ENCODE measurements around the gene SSR1. TPM values are rescaled to one million over a fixed set of nuclear protein-coding genes. Genes with fewer than 3 reads are reported as not detected.

The SSR1 gene
- total and polyA plus RNA-seq, 9 of the 15 experiments (the other 6 are each of a cell fraction or from before 2014, with no cell fraction given), result 87.7 to 220 (median 144) TPM

DNA sequence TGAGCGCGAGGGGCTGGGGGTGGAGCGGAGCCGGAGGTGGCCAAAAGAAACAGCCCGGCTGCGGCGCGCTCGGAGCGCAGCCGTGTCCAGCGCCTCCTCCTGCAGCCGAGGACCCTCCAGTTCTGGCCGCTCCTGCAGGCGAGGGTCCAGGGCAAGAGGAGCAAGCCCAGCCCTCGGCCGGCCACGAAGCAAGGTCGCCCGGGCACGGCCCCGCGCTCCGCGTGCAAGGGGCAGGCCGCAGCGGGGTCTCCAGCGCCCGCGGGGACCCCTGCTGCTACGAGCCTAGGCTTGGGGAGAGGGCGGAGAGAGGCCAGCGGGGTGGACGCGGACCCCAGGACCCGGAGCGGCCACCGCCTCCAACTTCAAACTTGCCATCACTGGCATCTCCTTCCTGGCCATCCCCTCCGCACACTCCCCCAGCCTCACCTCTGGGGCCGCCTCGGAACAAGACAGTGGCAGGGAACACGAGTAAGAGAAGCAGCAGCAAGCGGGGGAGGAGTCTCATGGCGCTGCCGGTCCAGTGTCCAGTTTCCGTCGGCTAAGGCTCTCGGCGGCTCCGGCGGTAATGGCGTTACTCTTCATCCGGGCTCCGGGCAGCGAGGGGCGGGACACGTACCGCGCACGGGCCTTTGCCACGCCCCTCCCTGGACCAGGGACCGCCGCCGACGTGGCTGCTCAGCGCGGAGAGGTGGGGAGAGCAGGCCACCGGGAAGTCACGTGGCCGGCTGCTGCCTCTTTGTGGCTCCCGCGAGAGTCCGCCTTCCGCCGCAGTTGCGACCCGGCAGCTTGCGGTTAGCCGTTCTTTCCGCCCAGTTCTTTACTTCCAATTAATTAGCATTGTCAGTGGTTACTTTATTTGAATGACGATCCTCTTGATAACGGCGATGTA, at the start of gene SSR1 (continued):
- TF ChIP-seq E4F1 (CRISPR knock-in tag; IDR thresholded peaks at IDR 0.05; ENCODE audit: borderline replicate concordance) (no peak), SREBF1 (IDR thresholded peaks at IDR 0.05; ENCODE audit: borderline replicate concordance, low read depth, low read length) (no peak), DDX20 (tag; IDR thresholded peaks at IDR 0.05; ENCODE audit: low read depth) (no peak), ZNF778 (CRISPR knock-in tag; IDR thresholded peaks at IDR 0.05) (no peak), U2AF1 (optimal IDR thresholded peaks at IDR 0.05; ENCODE audit: low read depth, low read length) (no peak), ZNF77 (CRISPR knock-in tag; IDR thresholded peaks at IDR 0.05) (no peak), BRD9 (IDR thresholded peaks at IDR 0.05; ENCODE audit: low read depth, partially characterized antibody) (no peak), ZNF41 (CRISPR knock-in tag; conservative IDR thresholded peaks at IDR 0.05) (no peak), MEF2A (IDR thresholded peaks at IDR 0.05; ENCODE audit: control insufficient read depth, low read depth, low read length) (no peak), NCOA1 (IDR thresholded peaks at IDR 0.05; ENCODE audit: low read depth) (no peak), ZNF224 (CRISPR knock-in tag; IDR thresholded peaks at IDR 0.05) (no peak), MTF1 (CRISPR knock-in tag; IDR thresholded peaks at IDR 0.05; ENCODE audit: borderline replicate concordance) (no peak), POLR2A (conservative IDR thresholded peaks at IDR 0.05) (peak; percentile 94)
- TF ChIP-seq, protein P1, sequence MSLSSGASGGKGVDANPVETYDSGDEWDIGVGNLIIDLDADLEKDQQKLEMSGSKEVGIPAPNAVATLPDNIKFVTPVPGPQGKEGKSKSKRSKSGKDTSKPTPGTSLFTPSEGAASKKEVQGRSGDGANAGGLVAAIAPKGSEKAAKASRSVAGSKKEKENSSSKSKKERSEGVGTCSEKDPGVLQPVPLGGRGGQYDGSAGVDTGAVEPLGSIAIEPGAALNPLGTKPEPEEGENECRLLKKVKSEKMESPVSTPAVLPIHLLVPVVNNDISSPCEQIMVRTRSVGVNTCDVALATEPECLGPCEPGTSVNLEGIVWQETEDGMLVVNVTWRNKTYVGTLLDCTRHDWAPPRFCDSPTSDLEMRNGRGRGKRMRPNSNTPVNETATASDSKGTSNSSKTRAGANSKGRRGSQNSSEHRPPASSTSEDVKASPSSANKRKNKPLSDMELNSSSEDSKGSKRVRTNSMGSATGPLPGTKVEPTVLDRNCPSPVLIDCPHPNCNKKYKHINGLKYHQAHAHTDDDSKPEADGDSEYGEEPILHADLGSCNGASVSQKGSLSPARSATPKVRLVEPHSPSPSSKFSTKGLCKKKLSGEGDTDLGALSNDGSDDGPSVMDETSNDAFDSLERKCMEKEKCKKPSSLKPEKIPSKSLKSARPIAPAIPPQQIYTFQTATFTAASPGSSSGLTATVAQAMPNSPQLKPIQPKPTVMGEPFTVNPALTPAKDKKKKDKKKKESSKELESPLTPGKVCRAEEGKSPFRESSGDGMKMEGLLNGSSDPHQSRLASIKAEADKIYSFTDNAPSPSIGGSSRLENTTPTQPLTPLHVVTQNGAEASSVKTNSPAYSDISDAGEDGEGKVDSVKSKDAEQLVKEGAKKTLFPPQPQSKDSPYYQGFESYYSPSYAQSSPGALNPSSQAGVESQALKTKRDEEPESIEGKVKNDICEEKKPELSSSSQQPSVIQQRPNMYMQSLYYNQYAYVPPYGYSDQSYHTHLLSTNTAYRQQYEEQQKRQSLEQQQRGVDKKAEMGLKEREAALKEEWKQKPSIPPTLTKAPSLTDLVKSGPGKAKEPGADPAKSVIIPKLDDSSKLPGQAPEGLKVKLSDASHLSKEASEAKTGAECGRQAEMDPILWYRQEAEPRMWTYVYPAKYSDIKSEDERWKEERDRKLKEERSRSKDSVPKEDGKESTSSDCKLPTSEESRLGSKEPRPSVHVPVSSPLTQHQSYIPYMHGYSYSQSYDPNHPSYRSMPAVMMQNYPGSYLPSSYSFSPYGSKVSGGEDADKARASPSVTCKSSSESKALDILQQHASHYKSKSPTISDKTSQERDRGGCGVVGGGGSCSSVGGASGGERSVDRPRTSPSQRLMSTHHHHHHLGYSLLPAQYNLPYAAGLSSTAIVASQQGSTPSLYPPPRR (CRISPR knock-in tag; IDR thresholded peaks at IDR 0.05; ENCODE audit: borderline replicate concordance), result peak; percentile 87; the same call in 1 of the 2 replicates
- TF ChIP-seq, protein P2, sequence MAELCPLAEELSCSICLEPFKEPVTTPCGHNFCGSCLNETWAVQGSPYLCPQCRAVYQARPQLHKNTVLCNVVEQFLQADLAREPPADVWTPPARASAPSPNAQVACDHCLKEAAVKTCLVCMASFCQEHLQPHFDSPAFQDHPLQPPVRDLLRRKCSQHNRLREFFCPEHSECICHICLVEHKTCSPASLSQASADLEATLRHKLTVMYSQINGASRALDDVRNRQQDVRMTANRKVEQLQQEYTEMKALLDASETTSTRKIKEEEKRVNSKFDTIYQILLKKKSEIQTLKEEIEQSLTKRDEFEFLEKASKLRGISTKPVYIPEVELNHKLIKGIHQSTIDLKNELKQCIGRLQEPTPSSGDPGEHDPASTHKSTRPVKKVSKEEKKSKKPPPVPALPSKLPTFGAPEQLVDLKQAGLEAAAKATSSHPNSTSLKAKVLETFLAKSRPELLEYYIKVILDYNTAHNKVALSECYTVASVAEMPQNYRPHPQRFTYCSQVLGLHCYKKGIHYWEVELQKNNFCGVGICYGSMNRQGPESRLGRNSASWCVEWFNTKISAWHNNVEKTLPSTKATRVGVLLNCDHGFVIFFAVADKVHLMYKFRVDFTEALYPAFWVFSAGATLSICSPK (IDR thresholded peaks at IDR 0.05; ENCODE audit: borderline replicate concordance), result no peak
- TF ChIP-seq, protein P3, sequence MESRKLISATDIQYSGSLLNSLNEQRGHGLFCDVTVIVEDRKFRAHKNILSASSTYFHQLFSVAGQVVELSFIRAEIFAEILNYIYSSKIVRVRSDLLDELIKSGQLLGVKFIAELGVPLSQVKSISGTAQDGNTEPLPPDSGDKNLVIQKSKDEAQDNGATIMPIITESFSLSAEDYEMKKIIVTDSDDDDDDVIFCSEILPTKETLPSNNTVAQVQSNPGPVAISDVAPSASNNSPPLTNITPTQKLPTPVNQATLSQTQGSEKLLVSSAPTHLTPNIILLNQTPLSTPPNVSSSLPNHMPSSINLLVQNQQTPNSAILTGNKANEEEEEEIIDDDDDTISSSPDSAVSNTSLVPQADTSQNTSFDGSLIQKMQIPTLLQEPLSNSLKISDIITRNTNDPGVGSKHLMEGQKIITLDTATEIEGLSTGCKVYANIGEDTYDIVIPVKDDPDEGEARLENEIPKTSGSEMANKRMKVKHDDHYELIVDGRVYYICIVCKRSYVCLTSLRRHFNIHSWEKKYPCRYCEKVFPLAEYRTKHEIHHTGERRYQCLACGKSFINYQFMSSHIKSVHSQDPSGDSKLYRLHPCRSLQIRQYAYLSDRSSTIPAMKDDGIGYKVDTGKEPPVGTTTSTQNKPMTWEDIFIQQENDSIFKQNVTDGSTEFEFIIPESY (CRISPR knock-in tag; IDR thresholded peaks at IDR 0.05), result no peak; the same call in 1 of the 2 replicates
